Stimulated activated CD4-positive, alpha-beta T cell treated with anti-CD3 and anti-CD28 coated beads, Interleukin-4, amount 100 ng/mL, for 48 hours (primary cell): ENCODE data around the gene RNF167.

Experiments
- DNase-seq, 2 donors: peaks; one replicate each; pipeline ENCODE4 v3.0.0-alpha.2; 2020; ENCODE audit warnings: low read depth in 2 of 2

RNF167 gene

DNA sequence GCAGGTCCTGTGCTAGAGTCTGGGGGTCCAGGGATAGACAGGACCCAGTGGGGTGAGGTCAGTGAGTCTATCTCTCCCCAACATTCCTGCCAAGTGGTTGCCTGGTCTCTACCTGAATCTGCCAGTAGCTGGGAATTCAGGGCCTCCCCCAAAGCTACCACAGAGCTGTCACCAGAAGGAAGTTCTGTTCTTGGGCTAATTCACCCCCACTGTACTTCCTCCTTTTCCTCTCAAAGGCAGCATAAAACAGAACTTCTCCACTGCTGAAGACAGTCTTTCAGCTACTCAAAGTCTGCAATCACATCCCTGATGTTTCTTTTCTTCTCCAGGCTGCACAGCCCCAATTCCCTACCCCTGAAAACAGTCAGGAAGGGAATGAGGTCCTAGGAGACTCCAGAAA lies 38.7 kb downstream of the RNF167 start:
- no peak for DNase-seq

DNA sequence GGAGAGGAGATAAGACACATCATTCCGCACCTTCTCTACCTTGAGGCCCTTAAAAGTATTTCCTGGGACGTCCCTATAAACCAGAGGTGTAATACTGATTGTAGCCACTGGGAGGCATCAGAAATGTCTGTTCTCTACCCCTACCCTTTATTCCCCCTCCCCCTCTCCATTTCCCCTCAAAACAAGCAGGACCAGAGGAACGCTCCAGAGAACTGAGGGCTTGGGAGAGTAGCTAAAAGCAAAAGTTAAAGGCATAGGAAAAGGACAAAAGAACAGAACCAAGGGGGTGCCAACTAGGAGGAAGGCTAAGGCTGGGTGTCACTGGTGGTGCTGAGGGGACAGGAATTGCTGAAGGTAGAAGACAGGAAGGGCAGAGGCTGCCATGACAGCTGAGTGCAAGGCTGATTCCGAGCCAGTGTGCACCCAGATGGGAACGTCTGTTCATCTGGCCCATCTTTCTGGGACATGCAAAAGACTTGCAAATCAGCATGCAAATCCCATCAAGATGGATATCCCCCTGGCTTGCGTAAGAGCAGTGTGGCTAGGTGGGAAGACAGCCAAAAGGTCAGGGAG lies 40.7 kb downstream of the RNF167 start:
- peak in 1 of 2 donors; percentile 25 for DNase-seq

DNA sequence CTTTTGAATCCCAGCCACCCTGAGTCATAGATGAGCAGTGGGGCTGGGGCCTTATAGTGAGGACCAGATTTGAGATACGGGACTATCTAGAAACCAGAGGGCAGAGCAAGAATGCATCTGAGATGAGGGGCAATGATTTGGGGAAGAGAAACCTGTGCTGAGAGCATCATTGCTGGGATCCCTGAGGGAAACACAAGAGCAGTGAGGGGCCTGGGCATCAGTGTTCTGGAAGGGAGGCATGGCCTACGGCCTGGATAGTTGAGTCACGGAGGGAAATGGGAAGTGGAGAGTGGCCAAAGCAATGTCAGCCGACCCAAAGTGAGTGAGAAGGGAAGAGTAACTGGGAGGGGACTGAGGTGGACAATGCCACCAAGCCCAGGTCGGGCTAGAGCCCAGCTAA lies 42.2 kb downstream of the RNF167 start:
- DNase-seq, result no peak

DNA sequence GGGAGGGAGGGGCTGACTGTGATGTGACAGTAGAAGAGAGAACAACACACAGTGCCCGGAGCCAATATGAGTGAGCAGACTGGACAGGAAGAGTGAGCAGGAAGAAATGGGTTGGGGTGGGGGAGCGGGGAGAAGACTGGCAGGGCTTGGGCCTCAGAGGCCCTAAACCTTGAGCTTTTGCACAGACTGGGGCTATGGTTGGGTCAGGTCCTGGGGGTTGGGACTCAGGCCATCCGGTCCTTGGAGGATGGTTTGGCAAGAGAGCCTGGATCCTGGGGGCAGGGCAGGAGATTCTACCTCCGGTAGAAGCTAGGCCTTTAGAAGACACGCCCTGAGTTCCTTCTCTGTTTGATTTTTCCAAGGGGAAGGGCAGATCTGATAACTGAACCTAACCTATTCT lies 46.3 kb downstream of the RNF167 start:
- no peak for DNase-seq

DNA sequence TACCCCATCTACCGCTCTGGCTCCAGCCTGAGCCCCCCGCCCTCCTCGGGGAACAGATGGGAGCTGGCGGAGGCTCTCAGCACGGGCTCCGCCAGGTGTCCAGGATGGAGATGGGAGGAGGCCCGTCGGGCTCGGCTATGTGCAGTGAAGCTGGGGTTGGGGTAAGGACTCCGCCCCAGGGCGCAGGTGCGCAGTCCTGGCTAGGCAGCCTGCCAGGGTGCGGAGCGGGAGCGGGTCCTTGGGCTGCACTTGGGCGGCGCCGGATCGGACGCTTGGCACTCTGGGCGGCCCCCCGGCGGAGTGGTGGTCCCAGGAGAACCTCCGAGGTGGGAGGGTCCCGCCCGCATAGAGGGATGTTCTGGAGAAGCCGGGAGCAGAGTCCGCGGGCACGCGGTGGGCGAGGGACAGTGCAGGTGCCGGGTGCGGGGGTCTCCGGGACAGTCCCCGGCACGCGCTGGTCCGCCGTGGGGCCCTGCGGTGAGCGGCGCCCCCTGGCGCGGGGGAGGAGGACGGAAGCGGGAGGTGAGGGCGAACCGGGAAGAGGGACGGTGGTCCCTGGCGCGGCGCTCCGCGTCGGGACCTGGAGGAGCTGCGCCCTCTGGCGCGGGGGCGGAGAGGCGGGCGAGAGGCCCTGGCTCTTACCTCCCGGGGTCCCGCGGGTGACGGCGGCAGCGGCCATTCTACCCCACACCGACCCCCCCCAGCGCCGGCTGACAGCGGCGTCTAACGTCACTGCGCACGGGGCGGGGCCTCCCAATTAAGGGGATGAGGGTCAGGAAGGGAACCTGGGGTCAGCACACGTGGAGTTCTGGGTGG lies 47.1 kb downstream of the RNF167 start, which contains the start of gene CAMTA2:
TSS of gene CAMTA2 (minus strand) at position 725 of the 816 bp plus-strand sequence. CDS start 1,453 bp downstream, outside the sequence.
- DNase-seq, result peak; percentile 84 to 87

DNA sequence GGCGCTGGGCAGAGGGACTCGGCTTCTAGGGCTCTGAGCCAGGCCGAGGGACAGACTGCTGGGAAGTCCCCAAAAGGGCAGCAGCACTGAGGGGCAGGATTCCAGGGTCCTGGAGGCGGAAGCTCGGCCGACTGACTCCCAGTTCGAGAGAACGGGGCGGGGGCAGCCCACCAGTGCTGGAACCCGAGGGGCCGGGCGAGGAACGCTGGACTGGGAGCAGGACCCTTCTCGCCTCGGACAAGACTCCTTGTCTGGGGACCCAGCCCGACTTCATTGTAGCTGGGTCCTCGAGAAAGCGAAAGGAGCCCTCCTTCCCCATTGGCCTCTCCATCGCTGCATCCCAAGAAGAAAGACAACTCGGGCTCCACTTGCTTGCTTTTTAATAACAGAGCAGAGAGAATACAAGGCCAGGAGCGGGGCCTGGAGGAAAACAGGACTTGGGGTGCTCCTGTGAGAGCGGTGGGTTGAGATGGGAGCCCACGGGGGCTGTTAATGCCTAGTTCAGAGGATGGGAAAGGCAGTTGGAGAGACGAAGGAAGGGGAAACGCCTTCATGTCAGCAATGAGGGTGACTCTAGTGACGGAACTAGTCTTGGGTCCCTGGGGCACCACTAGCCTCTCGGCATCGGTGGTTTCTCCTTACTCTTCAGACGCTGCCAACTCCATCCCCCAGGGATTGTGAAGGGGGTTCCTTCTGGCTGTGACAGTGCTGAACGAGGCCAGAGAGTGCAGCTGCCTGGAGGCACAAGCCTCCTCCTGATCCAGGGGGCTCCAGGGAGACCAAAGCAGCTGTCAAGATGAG lies 47.9 kb downstream of the RNF167 start:
- DNase-seq, result no peak

DNA sequence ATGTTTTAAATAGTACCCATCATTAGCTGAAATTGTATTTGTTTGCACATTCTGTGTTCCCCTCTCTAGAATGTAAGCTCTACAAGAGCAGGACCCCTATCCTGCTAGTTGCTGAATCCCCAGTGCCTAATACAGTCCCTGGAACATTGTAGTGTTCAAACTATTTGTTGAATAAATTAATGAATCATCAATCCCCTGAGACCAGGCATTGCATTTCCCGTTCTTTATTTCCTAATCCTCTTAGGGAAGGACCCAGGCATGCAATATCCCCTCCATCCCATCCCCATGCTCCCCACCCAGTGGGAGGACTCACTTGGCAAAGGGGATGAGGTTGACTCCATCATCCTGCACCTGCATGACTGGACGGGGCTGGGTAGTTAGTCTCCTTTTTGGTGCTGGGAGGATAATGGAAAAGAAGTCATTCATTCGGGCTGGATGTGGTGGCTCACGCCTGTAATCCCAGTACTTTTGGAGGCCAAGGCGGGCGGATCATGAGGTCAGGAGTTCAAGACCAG lies 54.1 kb downstream of the RNF167 start:
- DNase-seq, result no peak
